ENCODE data around the gene MCTP1. TPM values are rescaled to one million over a fixed set of nuclear protein-coding genes. Genes with fewer than 3 reads are reported as not detected.
"Not testable (repeated sequence)": the region's sequence is repeated elsewhere in the genome, so short reads cannot be mapped to it uniquely, and the experiment has no call there.

The MCTP1 gene
- total and polyA plus RNA-seq, 9 donors, result 4.3 to 11.0 (median 7.3) TPM

DNA sequence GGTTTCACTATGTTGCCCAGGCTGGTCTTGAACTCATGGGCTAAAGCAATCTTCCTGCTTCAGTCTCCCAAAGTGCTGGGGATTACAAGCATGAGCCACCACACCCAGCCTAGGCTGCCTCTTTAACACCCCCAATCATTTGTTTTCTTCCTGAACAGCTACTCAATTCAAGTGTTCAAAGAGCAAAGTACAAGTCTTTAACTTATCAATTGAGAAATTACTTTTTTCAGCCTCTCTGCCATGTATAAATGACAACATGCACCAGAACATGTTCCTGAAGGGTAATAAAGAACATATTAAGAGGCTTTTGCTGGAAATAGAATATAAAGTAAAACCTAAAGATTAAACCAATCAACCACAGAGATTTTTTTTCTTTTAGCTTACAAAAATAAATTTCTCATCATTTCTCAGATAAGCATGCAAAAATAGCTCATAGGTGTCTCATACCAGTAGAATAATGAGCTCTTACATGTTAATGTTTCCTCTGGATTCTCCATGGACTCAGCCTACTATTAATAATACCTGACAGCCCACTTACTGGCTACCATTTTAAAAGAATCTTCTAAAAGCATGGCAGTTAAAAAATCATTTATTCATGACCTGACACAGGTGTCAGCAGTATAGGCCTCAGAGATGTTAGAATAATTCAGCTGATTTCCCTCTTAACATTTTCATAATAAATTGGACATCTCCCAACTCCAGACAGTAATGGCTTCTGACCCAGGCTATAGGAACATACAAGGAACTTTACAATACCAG lies 60.0 kb downstream of the MCTP1 start:
- no peak overlapping the region for H3K27ac ChIP-seq (ENCODE audit: low read length)
- no peak overlapping the region for H3K4me3 ChIP-seq (ENCODE audit: low read length)
- no peaks in the 10 kb centered on the region for H3K4me1 ChIP-seq (ENCODE audit: control insufficient read depth, insufficient read depth, low read length)
- no peak for DNase-seq
- H3K27me3 ChIP-seq (ENCODE audit: control insufficient read depth, insufficient read depth, low read length), result no peaks in the 10 kb centered on the region
- H3K36me3 ChIP-seq (ENCODE audit: control insufficient read depth, insufficient read depth, low read length), result no peaks in the 10 kb centered on the region
- H3K9me3 ChIP-seq (replicated peaks; ENCODE audit: control insufficient read depth, low read depth, low read length), result no peaks in the 10 kb centered on the region

DNA sequence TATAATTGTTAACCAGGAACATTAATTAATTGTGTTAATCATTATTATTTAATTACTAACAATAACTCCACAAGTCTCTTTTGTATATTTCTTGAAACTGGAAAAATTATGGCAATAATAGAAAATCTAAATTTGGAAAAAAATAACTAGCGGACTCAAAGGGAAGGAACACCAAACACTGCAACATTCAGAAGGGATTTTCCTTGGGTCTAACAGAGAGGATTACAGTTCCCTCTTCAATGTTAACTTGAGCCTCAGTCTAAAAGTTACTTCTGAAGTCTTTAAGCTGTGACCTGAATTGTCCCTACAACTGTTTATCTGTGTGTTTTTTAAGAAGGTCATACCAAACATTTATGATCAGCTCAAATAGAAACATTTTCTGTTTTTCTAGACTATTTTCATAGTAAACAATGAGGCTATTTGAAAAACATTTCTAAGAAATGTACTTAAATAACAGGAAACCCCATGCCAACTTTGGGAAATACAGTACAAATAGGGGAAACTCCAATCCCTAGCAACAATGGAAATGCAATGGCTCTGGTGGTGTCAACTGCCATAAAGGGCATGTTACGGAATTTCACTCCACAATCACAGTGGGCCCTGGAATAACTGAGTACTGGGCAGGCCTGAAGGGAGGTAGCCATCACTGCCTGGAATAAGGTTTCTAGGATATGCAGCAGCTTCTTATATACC lies 61.2 kb downstream of the MCTP1 start:
- Histone ChIP-seq H3K9me3 (replicated peaks; ENCODE audit: control insufficient read depth, low read depth, low read length) (no peaks in the 10 kb centered on the region), H3K4me3 (ENCODE audit: low read length) (no peak overlapping the region), H3K27ac (ENCODE audit: low read length) (no peak overlapping the region), H3K27me3 (ENCODE audit: control insufficient read depth, insufficient read depth, low read length) (no peaks in the 10 kb centered on the region), H3K4me1 (ENCODE audit: control insufficient read depth, insufficient read depth, low read length) (no peaks in the 10 kb centered on the region), H3K36me3 (ENCODE audit: control insufficient read depth, insufficient read depth, low read length) (no peaks in the 10 kb centered on the region)
- WGBS (ENCODE audit: insufficient coverage), result no CpG with 5 or more reads among the region's 2 CpGs
- no peak for DNase-seq

DNA sequence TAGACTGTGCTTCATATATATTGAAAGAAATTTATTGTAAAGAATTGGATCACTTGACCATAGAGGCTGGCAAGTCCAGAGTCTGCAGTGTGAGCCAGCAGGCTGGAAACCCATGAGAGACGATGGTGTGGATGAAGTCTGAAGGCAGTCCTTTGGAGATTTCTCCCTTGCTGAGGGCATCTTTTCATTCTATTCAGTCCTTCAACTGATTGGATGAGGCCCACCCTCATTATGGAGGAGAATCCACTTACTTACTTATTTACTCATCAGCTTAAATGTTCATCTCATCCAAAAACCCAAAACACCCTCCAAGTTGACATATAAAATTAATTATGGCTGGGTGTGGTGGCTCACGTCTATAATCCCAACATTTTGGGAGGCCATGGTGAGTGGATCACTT lies 62.1 kb downstream of the MCTP1 start:
- no CpG with 5 or more reads among the region's 2 CpGs for WGBS (ENCODE audit: insufficient coverage)
- Histone ChIP-seq H3K4me3 (ENCODE audit: low read length) (no peak overlapping the region), H3K9me3 (replicated peaks; ENCODE audit: control insufficient read depth, low read depth, low read length) (no peaks in the 10 kb centered on the region)

GRCh38 chr5:95221234-95221633 lies 63.7 kb downstream of the MCTP1 start:
- peaks cover 2% of the 10 kb centered on the region for H3K4me1 ChIP-seq (ENCODE audit: control insufficient read depth, insufficient read depth, low read length)
- no peaks in the 10 kb centered on the region for H3K36me3 ChIP-seq (ENCODE audit: control insufficient read depth, insufficient read depth, low read length)
- no peaks in the 10 kb centered on the region for H3K27me3 ChIP-seq (ENCODE audit: control insufficient read depth, insufficient read depth, low read length)
- WGBS (ENCODE audit: insufficient coverage), result 100% methylated on average over 1 of the region's 2 CpGs
- no peaks in the 10 kb centered on the region for H3K9me3 ChIP-seq (replicated peaks; ENCODE audit: control insufficient read depth, low read depth, low read length)
- DNase-seq, result no peak
- no peak overlapping the region for H3K27ac ChIP-seq (ENCODE audit: low read length)
- no peak overlapping the region for H3K4me3 ChIP-seq (ENCODE audit: low read length)

More for the DNA sequence above, 62.1 kb downstream of the MCTP1 start:
- Histone ChIP-seq H3K27ac (ENCODE audit: low read length) (no peak overlapping the region), H3K4me1 (ENCODE audit: control insufficient read depth, insufficient read depth, low read length) (no peaks in the 10 kb centered on the region), H3K27me3 (ENCODE audit: control insufficient read depth, insufficient read depth, low read length) (no peaks in the 10 kb centered on the region), H3K36me3 (ENCODE audit: control insufficient read depth, insufficient read depth, low read length) (no peaks in the 10 kb centered on the region)
- DNase-seq, result no peak

GRCh38 chr5:95220381-95220780 lies 64.5 kb downstream of the MCTP1 start:
- H3K9me3 ChIP-seq (replicated peaks; ENCODE audit: control insufficient read depth, low read depth, low read length), result no peaks in the 10 kb centered on the region
- no CpG with 5 or more reads among the region's 1 CpG for WGBS (ENCODE audit: insufficient coverage)

DNA sequence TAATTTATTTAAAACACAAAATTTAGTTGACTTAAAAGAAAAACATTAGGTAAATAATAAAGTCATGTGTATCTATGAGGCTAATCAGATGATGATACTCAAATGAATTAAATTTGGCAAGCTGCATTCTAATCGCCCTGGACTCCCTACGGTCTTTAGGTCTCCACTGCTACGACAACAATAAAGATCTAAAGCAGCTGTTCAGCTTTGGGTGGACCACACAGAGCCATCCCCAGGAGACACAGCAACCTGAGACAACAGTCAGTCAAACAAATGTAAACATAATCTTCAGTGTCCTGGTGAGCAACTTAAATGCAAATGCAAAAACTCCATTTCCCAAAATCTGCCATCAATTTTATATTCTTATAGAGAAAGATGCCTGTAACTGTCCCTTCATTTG lies 65.5 kb downstream of the MCTP1 start:
- no peaks in the 10 kb centered on the region for H3K27me3 ChIP-seq (ENCODE audit: control insufficient read depth, insufficient read depth, low read length)
- H3K9me3 ChIP-seq (replicated peaks; ENCODE audit: control insufficient read depth, low read depth, low read length), result no peaks in the 10 kb centered on the region
- H3K36me3 ChIP-seq (ENCODE audit: control insufficient read depth, insufficient read depth, low read length), result no peaks in the 10 kb centered on the region
- H3K4me1 ChIP-seq (ENCODE audit: control insufficient read depth, insufficient read depth, low read length), result peaks cover 4% of the 10 kb centered on the region
- 17% methylated on average over 3 of the region's 3 CpGs for WGBS (ENCODE audit: insufficient coverage)
- no peak overlapping the region for H3K4me3 ChIP-seq (ENCODE audit: low read length)
- peak; percentile 5 for DNase-seq
- no peak overlapping the region for H3K27ac ChIP-seq (ENCODE audit: low read length)

More at GRCh38 chr5:95220381-95220780, 64.5 kb downstream of the MCTP1 start:
- Histone ChIP-seq H3K36me3 (ENCODE audit: control insufficient read depth, insufficient read depth, low read length) (no peaks in the 10 kb centered on the region), H3K27me3 (ENCODE audit: control insufficient read depth, insufficient read depth, low read length) (no peaks in the 10 kb centered on the region), H3K4me3 (ENCODE audit: low read length) (no peak overlapping the region), H3K27ac (ENCODE audit: low read length) (no peak overlapping the region), H3K4me1 (ENCODE audit: control insufficient read depth, insufficient read depth, low read length) (peaks cover 4% of the 10 kb centered on the region)
- DNase-seq, result no peak

DNA sequence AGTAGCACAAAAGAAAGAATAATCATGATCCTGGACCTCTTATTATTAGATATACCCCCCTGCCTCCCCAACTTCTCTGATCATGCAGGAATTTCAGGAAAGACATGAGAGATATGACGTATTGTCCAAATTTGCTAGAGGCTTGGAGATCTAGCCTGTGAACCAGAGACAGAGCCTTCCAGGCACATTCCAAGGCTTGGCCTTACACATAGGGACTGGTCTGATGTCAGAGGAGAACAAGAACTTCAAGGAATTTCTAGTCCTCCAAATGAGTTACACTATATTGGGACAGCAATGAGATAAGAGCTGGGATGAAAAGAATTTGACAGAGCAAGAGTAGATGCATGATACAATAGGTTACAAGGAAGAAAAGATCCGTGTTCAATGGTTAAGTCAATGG lies 67.0 kb downstream of the MCTP1 start:
- Histone ChIP-seq H3K27ac (ENCODE audit: low read length) (no peak overlapping the region), H3K9me3 (replicated peaks; ENCODE audit: control insufficient read depth, low read depth, low read length) (no peaks in the 10 kb centered on the region), H3K27me3 (ENCODE audit: control insufficient read depth, insufficient read depth, low read length) (no peaks in the 10 kb centered on the region), H3K36me3 (ENCODE audit: control insufficient read depth, insufficient read depth, low read length) (no peaks in the 10 kb centered on the region), H3K4me1 (ENCODE audit: control insufficient read depth, insufficient read depth, low read length) (peaks cover 4% of the 10 kb centered on the region), H3K4me3 (ENCODE audit: low read length) (no peak overlapping the region)
- no CpG with 5 or more reads among the region's 2 CpGs for WGBS (ENCODE audit: insufficient coverage)
- no peak for DNase-seq

DNA sequence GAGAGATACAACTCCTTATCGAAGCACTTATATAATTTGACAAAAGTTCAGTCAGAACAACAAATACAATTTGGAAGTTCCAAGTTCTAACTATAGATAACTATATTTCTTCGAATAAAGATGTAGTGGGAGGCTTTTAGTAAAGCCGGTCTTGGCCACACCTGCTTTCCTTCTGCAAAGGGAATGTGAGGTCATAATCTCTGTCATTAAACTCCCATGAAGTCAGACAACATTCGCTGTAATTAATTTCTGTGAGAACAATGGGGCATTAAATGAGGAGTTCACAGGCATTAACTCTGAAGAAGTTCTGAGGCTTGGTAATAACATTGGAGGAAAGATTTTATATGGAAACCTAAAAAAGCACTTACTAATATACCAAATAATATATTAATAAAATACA lies 67.5 kb downstream of the MCTP1 start:
- H3K4me1 ChIP-seq (ENCODE audit: control insufficient read depth, insufficient read depth, low read length), result peaks cover 4% of the 10 kb centered on the region
- H3K9me3 ChIP-seq (replicated peaks; ENCODE audit: control insufficient read depth, low read depth, low read length), result no peaks in the 10 kb centered on the region
- H3K36me3 ChIP-seq (ENCODE audit: control insufficient read depth, insufficient read depth, low read length), result no peaks in the 10 kb centered on the region
- no peak overlapping the region for H3K4me3 ChIP-seq (ENCODE audit: low read length)
- no peaks in the 10 kb centered on the region for H3K27me3 ChIP-seq (ENCODE audit: control insufficient read depth, insufficient read depth, low read length)
- DNase-seq, result no peak
- no peak overlapping the region for H3K27ac ChIP-seq (ENCODE audit: low read length)
- WGBS (ENCODE audit: insufficient coverage), result no CpG with 5 or more reads among the region's 4 CpGs

DNA sequence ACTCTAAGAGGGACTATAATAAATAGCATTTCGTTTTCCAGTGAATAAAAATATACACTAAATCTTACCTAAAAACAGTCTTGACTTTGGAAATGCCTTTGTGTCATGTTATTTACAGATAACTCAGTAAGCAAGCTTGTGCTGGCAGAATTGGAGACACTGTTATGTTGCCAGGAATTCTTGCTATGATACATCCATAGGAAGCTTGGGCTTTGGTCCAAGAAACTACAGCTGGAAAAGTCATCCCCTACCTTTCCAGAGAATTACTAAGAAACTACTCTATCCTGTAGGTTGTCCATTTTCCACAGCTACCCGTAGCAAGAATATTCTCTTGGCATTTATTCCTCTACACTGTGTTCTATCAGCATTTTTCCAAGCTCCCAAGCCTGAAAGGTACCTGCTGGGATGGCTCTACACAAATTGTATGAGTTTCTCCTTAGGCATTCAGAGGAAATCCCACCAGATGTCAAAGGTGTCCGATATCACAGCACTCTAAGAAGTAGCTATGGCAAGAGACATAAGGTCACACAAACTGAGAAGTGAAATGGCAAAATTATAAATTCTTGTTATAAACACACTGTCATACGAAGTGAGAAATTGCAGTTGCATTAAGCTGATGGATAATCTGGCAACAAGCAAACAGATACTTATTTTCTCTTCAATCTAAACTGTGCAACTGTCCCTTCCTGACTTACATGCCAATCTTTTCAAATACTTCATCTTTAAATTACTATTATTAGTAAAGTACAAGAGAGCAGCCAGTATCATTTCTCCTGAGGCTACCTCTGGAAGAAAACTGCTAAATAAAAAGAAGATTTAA lies 68.5 kb downstream of the MCTP1 start:
- DNase-seq, result peak; percentile 81

DNA sequence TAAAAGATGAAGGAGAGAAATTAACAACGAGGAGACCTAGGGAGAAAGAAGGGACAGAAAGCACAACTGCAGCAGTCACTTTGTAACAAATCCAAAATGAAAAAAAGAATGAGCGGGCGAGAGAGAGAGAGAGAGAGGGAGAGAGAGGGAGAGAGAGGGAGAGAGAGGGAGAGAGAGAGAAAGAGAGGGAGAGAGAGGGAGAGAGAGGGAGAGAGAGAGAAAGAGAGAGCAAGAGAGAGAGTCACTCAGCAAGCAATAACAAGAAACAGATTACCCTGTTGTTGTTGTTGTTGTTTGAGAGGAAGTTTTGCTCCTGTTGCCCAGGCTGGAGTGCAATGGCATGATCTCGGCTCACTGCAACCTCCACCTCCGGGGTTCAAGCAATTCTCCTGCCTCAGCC lies 77.1 kb downstream of the MCTP1 start:
- 100% methylated on average over 1 of the region's 5 CpGs for WGBS (ENCODE audit: insufficient coverage)
- not testable (repeated sequence) for H3K27me3 ChIP-seq (ENCODE audit: control insufficient read depth, insufficient read depth, low read length); DNase-seq; H3K27ac ChIP-seq (ENCODE audit: low read length); H3K4me3 ChIP-seq (ENCODE audit: low read length); H3K36me3 ChIP-seq (ENCODE audit: control insufficient read depth, insufficient read depth, low read length); H3K9me3 ChIP-seq (replicated peaks; ENCODE audit: control insufficient read depth, low read depth, low read length); H3K4me1 ChIP-seq (ENCODE audit: control insufficient read depth, insufficient read depth, low read length)

More for the DNA sequence above, 68.5 kb downstream of the MCTP1 start:
- Histone ChIP-seq H3K4me1 (ENCODE audit: control insufficient read depth, insufficient read depth, low read length) (peaks cover 4% of the 10 kb centered on the region), H3K27ac (ENCODE audit: low read length) (peak overlapping the region; percentile 57), H3K36me3 (ENCODE audit: control insufficient read depth, insufficient read depth, low read length) (no peaks in the 10 kb centered on the region), H3K9me3 (replicated peaks; ENCODE audit: control insufficient read depth, low read depth, low read length) (no peaks in the 10 kb centered on the region), H3K27me3 (ENCODE audit: control insufficient read depth, insufficient read depth, low read length) (no peaks in the 10 kb centered on the region), H3K4me3 (ENCODE audit: low read length) (no peak overlapping the region)
- 11% methylated on average over 1 of the region's 4 CpGs for WGBS (ENCODE audit: insufficient coverage)

All from muscle of leg (tissue), 11 donors.